HUDEP-2 (cell line): ENCODE data around the gene METTL8.

ENCODE experiments used
- DNase-seq, 76 experiments: peaks; one replicate each; lab custom pipeline; 2025; ENCODE audit not compliant: unreplicated experiment in 76 of 76; lab: John Stamatoyannopoulos, UW

METTL8 gene

GRCh38 chr2:171271386-171271785 lies 162.4 kb downstream of the METTL8 start:
- no peak for DNase-seq

- DNase-seq: no peak
Measured at GRCh38 chr2:171267855-171268629, 165.7 kb downstream of the METTL8 start.
